Lower lobe of right lung (tissue), 2 donors: Measurements from ENCODE around the gene ITK. TPM values are rescaled to one million over a fixed set of nuclear protein-coding genes. Genes with fewer than 3 reads are reported as not detected.

Experiments
- ATAC-seq, 2 donors: fragments of 200-7000 bp; cut with Tn5 transposase; one replicate each; pipeline ENCODE4 v1.9.1; 2020 to 2022; ENCODE audit warnings: mild to moderate bottlenecking in 2 of 2, moderate library complexity in 2 of 2
- DNase-seq: peaks from one replicate; pipeline ENCODE4 v3.0.0-alpha.2; 2020
- H3K27ac ChIP-seq: fragments of 200-600 bp; one replicate; pipeline ENCODE4 v1.8.0; 2022
- H3K27me3 ChIP-seq: fragments of 200-600 bp; one replicate; pipeline ENCODE4 v1.8.0; 2022; ENCODE audit warnings: low read depth
- H3K36me3 ChIP-seq: fragments of 200-600 bp; one replicate; pipeline ENCODE4 v1.8.0; 2022; ENCODE audit warnings: mild to moderate bottlenecking
- H3K4me1 ChIP-seq: fragments of 200-600 bp; one replicate; pipeline ENCODE4 v1.8.0; 2022
- H3K4me3 ChIP-seq: fragments of 200-600 bp; one replicate; pipeline ENCODE4 v1.8.0; 2022; ENCODE audit warnings: mild to moderate bottlenecking
- H3K9me3 ChIP-seq: fragments of 200-600 bp; one replicate; pipeline ENCODE4 v1.8.0; 2022
- CTCF ChIP-seq: fragments of 200-600 bp; IDR thresholded peaks from one replicate; pipeline ENCODE4 v1.8.0; 2022; ENCODE audit warnings: antibody characterized with exemption, mild to moderate bottlenecking
- intact Hi-C: fragments of 100-400 bp; cut with DNase I; formaldehyde crosslinking; loops from one replicate; pipeline ENCODE4 v1.11.0; 2022
- long read RNA-seq: library from polyadenylated mRNA; unstranded; transcript quantifications from one replicate; pipeline ENCODE4 v2.0.0, GENCODE V29; 2021
- total RNA-seq: library from RNA; stranded (reverse); fragmentation: NEBNext Ultra II Directional; extraction: Animal tissue kit (Norgen Biotek cat#: 25700); gene quantifications from one replicate; pipeline ENCODE4 v1.2.1, GENCODE V29; 2021
- donor health status: DM: no; HTN: yes; CAD: no; lungs with severe emphysema.

The ITK gene
- 6.3 TPM for total RNA-seq
- long read RNA-seq, full-length matches to known transcripts = 1 of 2 reads
- long read RNA-seq, partial matches to known transcripts = 1 of 2 reads
- long read RNA-seq, other reads (novel, unspliced or antisense) = 0 of 2 reads

- H3K9me3 ChIP-seq = no peaks in the 10 kb centered on the region
- no peak for TF ChIP-seq CTCF
- H3K4me3 ChIP-seq = peak within 1 kb of the TSS; percentile 35
- no peaks in the 10 kb centered on the region for H3K27me3 ChIP-seq
- ATAC-seq = peak in 1 of 2 donors; percentile 62
- no peaks in the 10 kb centered on the region for H3K36me3 ChIP-seq
- intact Hi-C loops = no loop called here
- no peak within 1 kb of the TSS for H3K27ac ChIP-seq
- H3K4me1 ChIP-seq = no peaks in the 10 kb centered on the region
- DNase-seq = no peak
These were observed at the start of gene ITK for GRCh38 chr5:157180374-157181264. Gene ITK, plus strand, starts transcription at chr5:157180840. Its CDS starts 138 bp downstream, at chr5:157180978.

- H3K27ac ChIP-seq = no peak overlapping the region
- H3K4me1 ChIP-seq = no peaks in the 10 kb centered on the region
- no peaks in the 10 kb centered on the region for H3K36me3 ChIP-seq
- H3K9me3 ChIP-seq = no peaks in the 10 kb centered on the region
- intact Hi-C loops = no loop called here
- no peak overlapping the region for H3K4me3 ChIP-seq
- DNase-seq = no peak
- no peak for TF ChIP-seq CTCF
- ATAC-seq = peak; percentile 79 to 83
- no peaks in the 10 kb centered on the region for H3K27me3 ChIP-seq
These were observed 49.7 kb upstream of the ITK start for GRCh38 chr5:157130925-157131324.

- no peaks in the 10 kb centered on the region for H3K9me3 ChIP-seq
- H3K27ac ChIP-seq = no peak overlapping the region
- intact Hi-C loops = no loop called here
- peaks cover 11% of the 10 kb centered on the region for H3K36me3 ChIP-seq
- H3K27me3 ChIP-seq = no peaks in the 10 kb centered on the region
- no peak for TF ChIP-seq CTCF
- H3K4me1 ChIP-seq = no peaks in the 10 kb centered on the region
- no peak for ATAC-seq
- no peak for DNase-seq
- H3K4me3 ChIP-seq = no peak overlapping the region
These were observed 48.4 kb upstream of the ITK start for GRCh38 chr5:157132281-157132612.

GRCh38 chr5:157137691-157138090 is 42.9 kb upstream of the ITK start:
- Histone ChIP-seq H3K4me1 (peaks cover 17% of the 10 kb centered on the region), H3K36me3 (peaks cover 33% of the 10 kb centered on the region), H3K27ac (no peak overlapping the region), H3K9me3 (no peaks in the 10 kb centered on the region), H3K4me3 (no peak overlapping the region), H3K27me3 (no peaks in the 10 kb centered on the region)
- no peak for TF ChIP-seq CTCF
- DNase-seq (no peak), ATAC-seq (no peak)
- intact Hi-C loops = no loop called here

- peaks cover 17% of the 10 kb centered on the region for H3K4me1 ChIP-seq
- TF ChIP-seq CTCF = no peak
- no peaks in the 10 kb centered on the region for H3K27me3 ChIP-seq
- DNase-seq (peak; percentile 93), ATAC-seq (peak; percentile 99)
- no peaks in the 10 kb centered on the region for H3K9me3 ChIP-seq
- intact Hi-C loops = no loop called here
- peaks cover 19% of the 10 kb centered on the region for H3K36me3 ChIP-seq
- peak within 1 kb of the TSS; percentile 97 for H3K27ac ChIP-seq
- peak within 1 kb of the TSS; percentile 87 for H3K4me3 ChIP-seq
These were observed 38.1 kb upstream of the ITK start, which contains the start of gene MED7 for GRCh38 chr5:157142317-157143126. Gene MED7, minus strand, starts transcription at chr5:157142865. Its CDS starts 3,434 bp downstream, at chr5:157139431.
